NCI-H524 (cell line): ENCODE measurements around the gene SNAPC3.
"Not testable (repeated sequence)": the region's sequence is repeated elsewhere in the genome, so short reads cannot be mapped to it uniquely, and the experiment has no call there.

ENCODE experiments used
- DNase-seq, 2 experiments: peaks; one replicate each; lab custom pipeline; 2025; lab: John Stamatoyannopoulos, UW

SNAPC3 gene

GRCh38 chr9:15422372-15423230 is at the start of gene SNAPC3:
TSS of gene SNAPC3 (plus strand) at chr9:15422876. CDS start at chr9:15422880, 4 bp downstream.
- DNase-seq: peak; percentile 86 to 92

DNA sequence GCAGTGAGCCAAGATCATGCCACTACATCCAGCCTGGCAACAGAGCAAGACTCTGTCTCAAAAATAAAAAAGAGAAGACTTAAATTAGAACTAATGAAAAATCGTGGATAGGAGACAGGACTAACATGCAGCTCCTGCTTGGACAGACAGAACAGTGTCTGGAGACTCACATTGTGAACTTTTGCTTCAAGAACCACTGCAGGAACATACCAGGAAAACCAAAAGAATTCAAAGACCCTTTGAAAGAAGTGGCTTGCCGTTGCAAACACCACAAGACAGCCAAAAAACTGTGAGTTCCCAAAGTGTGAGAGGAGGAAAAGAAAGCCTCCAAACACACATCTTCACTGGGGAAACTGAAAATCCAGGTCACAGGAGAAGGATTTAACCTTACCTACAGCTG is 48.8 kb upstream of the SNAPC3 start:
- DNase-seq: no peak

DNA sequence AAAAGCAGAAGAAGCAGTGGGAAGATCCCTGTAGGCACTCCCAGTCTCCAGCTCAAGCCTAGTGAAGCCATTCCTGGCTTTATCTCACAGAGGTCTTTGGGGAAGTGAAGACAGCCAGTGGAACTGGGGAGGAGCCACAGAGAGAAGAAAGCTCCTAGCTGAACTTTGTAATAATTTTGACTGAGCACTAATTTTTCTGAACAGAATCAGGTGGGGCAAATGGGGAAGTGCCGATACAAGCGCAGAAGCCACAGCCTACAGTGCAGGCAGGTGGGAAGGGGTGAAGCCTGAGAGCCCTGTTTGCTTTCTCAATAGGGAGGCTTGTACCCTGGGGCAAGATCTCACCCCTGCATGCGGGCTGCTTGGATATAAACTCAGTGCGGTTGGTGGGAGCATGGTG is 48.4 kb upstream of the SNAPC3 start:
- no peak for DNase-seq

DNA sequence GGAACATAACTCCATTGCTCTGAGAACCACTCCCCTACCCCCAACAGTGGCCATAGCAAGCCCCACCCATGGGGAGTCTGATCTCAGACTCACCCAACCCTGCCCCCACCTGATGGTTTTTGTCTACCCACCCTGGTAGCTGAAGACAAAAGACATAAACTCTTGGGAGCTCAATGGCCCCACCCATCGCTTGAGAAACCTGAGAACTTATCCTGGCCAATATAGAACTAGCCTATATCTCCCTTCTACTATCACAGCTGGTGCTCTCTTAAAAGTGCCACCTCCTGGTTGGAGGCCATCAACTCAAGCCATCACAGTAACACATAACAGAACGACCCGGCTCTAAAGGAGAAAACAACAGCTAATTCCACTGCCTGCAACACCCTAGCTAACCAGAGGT is 47.9 kb upstream of the SNAPC3 start:
- no peak for DNase-seq

DNA sequence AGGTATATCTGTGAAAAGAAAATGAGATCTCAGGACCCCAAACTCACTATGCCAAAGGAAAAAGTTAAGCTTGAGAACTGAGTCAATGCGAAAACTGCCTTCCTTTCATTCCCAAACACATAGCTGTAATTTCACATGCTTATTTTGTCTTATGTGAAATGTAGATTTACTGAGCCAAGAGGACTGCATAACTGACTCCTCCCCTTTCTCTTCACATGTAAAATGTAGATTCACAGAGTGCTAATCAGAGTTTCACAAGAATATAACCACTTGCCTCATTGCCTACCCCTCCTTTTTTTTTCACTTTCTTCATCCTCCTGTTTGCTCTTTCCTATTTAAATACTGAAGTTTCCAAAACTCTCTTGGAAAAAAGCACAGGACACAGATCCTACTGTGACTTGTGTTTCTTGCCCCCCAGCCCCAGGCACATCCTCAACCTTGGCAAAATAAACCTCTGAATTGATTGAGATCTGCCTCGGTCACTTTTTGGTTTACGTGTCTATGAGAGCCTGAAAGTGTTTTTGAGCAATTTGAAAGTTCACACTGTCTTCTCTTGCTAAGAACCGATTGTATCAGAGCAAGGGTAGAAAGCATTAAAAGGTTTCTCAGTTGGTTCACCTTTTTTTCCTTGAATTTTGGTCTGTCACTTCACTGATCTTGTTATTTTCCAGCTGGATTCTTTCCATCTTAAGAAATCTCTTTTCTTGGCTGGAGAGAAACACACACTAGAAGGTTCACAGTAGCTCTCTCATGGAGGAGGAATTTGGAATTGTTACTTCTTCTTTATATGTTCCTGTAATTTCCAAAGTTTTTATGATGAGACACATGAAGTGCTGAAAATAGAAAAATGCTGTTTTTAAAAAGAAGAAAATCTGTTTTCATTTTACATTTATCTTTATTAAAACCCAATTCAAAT is 44.8 kb upstream of the SNAPC3 start:
- no peak for DNase-seq

GRCh38 chr9:15379317-15379716 is 43.4 kb upstream of the SNAPC3 start:
- not testable (repeated sequence) for DNase-seq

GRCh38 chr9:15379888-15380287 is 42.8 kb upstream of the SNAPC3 start:
- DNase-seq: not testable (repeated sequence)

DNA sequence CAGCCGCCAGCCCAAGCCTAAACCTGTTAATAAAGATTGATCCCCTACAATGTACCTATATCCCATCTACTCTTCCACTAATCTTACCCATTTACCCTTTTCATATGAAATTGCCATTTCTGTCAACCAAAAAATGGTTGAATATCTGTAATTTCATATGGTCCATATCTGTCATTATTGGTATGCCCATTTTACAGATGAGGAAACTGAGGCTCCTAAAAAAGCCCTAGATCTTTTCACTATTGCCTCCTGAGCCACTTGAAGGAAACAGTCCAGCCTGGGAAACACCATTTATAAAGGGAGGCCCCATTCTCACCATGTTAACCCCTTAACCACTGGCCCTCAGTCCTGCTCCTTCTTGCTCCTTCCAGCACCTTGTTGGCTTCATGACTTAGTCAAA is 41.2 kb upstream of the SNAPC3 start:
- no peak for DNase-seq

GRCh38 chr9:15386465-15386864 is 36.2 kb upstream of the SNAPC3 start:
- no peak for DNase-seq

- DNase-seq: no peak
Observed at GRCh38 chr9:15389173-15389572, 33.5 kb upstream of the SNAPC3 start.

- no peak for DNase-seq
Observed at GRCh38 chr9:15389631-15390030, 33.0 kb upstream of the SNAPC3 start.

GRCh38 chr9:15390201-15390600 is 32.5 kb upstream of the SNAPC3 start:
- no peak for DNase-seq

DNA sequence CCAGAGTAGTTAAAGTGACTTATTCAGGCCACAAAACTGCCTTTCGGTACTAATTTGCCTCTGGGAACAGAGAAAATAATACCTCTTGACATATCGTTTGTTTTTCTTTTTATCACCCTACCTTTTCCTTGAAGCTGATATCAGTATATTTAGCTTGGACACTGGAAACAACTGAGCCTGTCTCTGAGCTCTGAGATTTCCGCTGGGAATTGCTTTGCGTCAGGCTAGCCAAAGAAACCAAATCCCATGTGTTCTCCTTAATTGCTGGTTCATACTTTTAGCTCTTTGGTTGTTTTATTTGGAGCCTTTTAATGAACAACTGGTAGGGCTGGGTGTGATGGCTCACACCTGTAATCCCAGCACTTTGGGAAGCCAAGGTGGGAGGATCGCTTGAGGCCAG is 30.3 kb upstream of the SNAPC3 start:
- DNase-seq: no peak

DNA sequence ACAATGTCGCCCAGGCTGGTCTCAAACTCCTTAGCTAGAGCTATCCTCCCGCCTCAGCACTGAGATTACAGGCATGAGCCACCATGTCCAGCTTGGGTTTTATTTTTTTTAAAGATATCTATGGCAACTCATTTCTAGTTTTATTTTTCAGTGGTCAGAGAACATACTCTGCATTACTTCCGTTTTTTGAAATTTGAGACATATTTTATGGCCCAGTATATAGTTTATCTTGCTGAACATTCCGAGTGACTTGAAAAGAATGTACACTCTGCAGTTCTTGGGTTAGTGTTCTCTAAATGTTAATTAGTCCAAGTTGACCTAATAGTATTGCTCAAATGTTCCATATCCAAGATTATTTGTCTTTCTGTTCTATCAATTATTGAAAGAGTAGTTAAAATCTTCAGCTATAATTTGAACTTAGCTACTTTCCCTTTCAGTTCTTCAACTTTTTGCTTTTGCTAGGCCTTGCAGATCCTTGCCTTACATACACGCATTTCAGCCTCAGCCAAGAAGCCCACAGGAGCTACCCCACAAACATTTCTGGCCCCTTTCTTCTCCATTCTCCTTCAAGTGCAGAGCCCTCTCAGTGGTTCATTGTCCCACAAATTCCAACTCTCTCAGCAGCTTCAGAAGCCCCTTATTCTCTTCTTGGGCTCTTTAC is 22.3 kb upstream of the SNAPC3 start:
- no peak for DNase-seq

- DNase-seq: no peak
Observed at GRCh38 chr9:15401266-15401665, 21.4 kb upstream of the SNAPC3 start.

DNA sequence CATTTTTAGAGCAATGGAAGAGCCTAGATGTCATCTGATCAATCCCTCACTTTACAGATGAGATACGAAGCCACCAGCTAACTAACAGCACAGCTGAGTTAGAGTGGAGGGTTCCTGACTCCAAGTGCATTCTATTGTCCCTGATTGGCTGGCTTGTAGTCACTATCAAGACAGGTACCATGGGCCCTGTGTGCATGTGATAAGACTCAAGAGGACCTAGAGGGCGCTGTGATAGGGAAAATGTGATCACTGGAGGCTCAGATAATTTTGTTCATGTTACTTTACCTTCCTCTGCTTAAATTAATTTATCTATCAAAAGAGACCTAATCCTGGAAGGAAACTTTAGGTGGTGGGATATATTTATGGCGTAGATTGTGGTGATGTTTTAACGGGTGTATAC is 19.5 kb upstream of the SNAPC3 start:
- peak; percentile 25 to 43 for DNase-seq

GRCh38 chr9:15404171-15404570 is 18.5 kb upstream of the SNAPC3 start:
- DNase-seq: no peak

- peak; percentile 11 to 49 for DNase-seq
Observed at GRCh38 chr9:15416880-15417279, 5.8 kb upstream of the SNAPC3 start.

DNA sequence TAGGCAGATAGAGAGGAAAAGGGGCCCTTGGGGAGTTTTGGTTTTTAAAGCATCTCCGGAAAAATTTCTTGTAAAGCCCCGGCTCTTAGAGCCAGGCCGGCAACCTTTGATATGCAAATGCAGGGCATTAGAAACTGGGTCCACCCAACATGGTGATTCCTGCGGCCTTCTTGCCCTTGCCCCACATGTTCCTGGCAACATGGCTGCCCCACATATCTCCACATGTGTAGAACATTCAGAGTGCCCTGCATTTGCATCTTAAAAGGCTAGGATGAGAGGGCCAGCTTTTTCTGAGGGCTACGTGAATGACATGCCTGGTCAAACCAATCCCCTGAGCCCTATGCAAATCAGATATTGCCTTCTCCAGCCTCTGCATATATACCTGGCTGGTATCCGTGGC is 5.0 kb upstream of the SNAPC3 start:
- no peak for DNase-seq

GRCh38 chr9:15420796-15421195 is 1.9 kb upstream of the SNAPC3 start:
- no peak for DNase-seq

DNA sequence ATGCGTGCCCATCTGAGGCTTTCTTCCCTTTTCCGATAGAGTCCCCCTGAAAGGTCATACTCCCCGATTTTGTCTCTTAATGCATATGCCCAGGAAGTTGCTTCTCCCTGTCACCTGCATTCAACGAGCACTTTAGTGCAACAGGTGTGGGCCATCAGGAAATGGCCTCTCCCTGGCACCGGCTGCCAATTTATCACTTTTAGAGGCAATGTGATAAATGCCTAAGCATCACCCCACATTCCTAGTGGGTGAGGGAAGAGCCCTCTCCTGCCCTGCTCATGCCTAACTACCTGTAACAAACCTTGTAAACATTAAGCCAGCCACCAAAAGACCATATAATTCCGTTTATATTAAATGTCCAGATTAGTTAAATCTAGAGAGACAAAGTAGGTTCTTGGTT is 1.1 kb upstream of the SNAPC3 start:
- DNase-seq: no peak

DNA sequence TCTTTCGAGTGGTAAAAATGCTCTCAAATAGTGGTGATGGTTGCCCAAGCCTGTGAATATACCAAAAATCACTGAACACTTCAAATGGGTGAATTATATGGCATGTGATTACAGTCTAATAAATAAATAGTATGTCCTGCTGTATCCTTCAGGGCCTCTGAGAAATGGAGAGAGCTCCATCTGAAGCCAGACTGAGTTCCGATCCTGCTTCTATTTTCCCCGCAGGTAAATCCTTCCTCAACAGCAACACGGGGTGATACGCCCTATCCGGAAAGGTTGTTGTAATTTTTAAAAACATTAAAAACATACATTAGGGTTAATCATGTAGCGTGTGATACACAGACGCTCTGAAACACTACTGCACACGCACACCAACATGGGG is 695 bp upstream of the SNAPC3 start:
- DNase-seq: no peak
